Measurements from ENCODE around the gene SPANXA2. TPM values are rescaled to one million over a fixed set of nuclear protein-coding genes. Genes with fewer than 3 reads are reported as not detected.

The SPANXA2 gene, protein sequence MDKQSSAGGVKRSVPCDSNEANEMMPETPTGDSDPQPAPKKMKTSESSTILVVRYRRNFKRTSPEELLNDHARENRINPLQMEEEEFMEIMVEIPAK
- 37.4 and 48.0 TPM in 2 replicates for total RNA-seq (2014; rRNA removed; shearing (Covaris generic))

GRCh38 chrX:141589408-141589807, at the start of gene SPANXA2:
Gene SPANXA2, plus strand, starts transcription at chrX:141589708. Its CDS starts 60 bp downstream, at chrX:141589768.

DNA sequence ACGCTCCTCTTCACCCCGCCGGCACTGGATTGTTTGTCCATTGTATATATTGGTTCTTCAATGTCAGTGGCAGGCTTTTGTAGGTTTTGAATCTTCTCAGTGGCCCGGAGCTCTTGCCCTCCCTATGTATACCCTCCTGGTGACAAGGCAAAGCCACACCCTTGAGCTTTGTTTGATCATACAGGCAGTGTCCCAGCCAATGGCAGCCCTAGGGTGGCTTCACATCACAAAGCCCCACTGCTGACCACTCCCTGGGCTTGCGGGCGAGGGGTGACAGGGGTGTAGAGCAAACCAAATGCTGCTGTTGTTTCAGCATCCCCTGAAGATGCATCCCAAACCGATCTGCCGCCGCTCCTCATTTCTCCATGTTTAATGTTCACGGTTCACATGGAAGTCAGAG, 4.9 kb upstream of the SPANXA2 start, which contains the start of gene SPANXA1:
Gene SPANXA1 (minus strand): TSS at position 101 of the 400 bp plus-strand sequence. CDS start 60 bp downstream, at position 41.

Other genes with a start within 250 kb of the SPANXA2 start
- gene SPANXA1, start 5.0 kb upstream of the SPANXA2 start, total RNA-seq (2014; rRNA removed; shearing (Covaris generic)) = 18.7 and 37.4 TPM in 2 replicates
- 7.1 and 8.2 TPM in 2 replicates for gene SPANXD, start 109.0 kb downstream of the SPANXA2 start, total RNA-seq (2014; rRNA removed; shearing (Covaris generic))
- gene MAGEC3, start 248.6 kb downstream of the SPANXA2 start, total RNA-seq (2014; rRNA removed; shearing (Covaris generic)) = 0.68 and 0.93 TPM in 2 replicates

Data from A375 (cell line).